NOMO-1 treated with DMSO at 0.1 percent for 48 hours (cell line): Measurements from ENCODE around the gene HSP90AB1.
A peak's percentile ranks its signal among the peaks of the same experiment; 100 is the strongest.

Experiments
- DNase-seq: peaks from one replicate; lab custom pipeline; 2025; ENCODE audit not compliant: unreplicated experiment; lab: John Stamatoyannopoulos, UW

HSP90AB1 gene

DNA sequence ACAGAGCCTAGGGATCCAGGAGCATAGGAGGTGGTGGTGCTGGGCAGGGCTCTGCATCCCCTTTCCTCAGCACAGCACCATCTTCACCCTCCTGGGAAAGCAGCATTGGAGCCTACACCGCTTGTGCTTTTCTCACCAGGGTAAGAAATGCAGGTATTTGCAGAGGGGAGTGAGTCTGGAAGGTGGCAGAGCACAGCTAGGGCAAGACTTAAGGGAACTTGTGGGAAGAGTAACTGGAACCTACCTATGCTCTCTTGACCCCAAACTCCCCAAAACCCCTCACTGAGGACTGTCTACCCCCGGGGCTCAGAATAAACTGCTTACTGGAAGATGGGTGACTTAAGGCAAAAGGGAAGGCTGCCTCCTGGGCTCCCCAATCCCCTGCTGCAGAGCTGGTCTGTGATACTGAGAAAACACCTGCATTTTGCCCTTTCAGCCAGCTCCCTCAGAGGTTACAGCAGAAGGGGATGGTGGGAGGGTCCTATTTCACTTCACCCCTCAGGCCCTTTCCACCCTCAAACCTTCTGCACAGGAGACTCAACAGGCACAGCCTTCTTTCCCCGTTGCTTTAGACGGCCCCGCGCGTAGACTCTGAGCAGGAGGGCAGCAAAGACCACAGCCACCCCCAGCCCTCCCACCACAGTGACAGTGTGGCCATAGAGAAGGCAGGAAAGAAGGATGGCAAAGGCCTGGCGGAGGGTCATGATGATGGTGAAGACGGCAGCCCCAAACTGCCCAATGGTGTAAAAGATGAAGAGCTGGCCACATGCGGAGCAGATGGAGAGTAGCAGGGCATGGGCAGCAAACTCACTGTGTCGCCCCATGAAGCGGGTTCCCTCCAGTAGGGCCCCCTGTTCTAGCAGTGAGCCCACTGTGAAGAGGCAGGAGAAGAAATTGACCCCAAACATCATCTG is 7.5 kb downstream of the HSP90AB1 start:
- DNase-seq: no peak

DNA sequence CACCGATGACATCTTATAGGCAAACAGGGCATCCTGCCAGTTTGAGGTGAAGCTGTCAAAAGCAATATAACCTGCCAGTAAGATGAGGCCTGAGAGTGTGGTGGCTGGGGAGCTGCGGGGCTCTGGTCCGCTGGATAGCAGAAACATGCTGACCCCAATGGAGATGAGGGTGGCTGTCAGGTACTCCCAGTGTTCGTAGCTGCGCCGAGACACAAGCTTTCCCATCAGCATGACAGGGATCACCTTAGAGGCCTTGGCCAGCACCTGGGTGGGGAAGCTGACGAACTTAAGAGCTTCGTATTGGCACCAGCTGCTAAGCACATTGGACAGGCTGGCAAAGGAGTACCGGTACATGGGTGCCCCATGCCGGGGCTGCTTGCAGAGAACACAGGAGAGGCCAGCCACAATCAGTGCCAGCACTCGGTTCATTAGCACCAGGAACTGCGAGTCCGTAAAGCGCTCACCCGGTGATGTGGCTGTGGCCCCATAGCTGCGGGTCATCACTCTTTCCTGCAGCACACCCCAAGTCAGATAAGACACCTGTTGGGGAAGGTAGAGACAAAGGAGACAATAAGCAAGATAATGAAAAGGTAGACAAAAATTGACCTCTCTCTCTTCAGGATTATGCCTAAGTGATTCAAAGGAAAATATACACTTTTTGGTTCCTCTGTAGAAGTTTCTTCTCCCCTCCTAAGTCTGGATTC is 8.4 kb downstream of the HSP90AB1 start:
- no peak for DNase-seq

DNA sequence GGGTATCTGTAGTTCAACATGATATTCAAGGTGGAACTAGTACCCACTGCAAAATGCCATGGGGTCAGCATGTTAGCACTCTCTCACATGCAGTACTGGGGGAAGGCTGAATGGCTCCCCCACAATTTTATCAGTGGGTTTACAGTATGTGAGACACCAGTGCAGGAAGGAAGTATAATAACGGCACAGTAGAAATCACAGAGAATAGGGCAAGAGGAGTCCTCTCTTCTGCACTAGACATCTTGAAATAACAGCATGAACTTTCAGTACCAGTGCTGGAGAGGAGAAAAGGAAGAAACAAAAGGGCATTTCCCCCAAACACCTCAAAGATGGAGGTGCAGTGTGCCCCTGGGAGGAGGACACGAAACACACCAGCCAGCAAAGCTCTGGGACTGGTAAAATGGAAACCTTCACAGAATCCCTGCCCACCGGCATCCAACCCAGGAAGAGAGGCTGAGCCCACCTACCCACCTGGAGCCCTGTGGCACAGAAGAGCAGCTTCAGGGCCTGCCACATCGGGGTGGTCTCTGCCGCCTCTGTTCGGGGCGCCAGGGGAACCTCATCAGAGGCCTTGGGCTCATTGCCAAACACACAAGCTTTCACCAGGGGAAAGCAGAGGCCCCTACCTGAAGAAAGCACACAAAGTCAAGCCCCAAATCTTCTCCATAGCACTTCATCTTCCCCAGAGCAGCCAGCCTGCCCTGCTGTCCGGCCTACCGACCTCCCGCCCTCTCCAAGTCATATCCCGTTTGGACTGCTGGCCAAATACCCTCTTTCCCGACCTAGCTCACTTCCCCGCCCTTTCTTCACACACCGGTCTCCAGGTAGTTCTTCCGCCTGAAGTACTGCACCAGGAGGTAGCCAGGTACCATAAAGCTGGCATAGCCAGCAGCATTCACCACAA is 9.2 kb downstream of the HSP90AB1 start:
- DNase-seq: no peak

DNA sequence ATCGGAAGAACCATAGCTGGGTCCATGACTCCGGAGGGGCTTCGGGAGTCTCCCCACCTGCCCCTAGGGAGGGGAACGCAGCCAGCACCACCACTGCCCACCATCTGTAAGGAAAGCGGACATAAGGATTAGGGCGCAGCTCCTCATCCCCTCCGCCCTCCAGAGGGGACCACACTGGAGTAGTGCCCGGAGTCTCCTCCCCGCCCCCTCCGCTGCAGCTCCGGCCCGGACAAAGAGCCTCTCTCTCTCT is 9.8 kb downstream of the HSP90AB1 start:
- DNase-seq: no peak

DNA sequence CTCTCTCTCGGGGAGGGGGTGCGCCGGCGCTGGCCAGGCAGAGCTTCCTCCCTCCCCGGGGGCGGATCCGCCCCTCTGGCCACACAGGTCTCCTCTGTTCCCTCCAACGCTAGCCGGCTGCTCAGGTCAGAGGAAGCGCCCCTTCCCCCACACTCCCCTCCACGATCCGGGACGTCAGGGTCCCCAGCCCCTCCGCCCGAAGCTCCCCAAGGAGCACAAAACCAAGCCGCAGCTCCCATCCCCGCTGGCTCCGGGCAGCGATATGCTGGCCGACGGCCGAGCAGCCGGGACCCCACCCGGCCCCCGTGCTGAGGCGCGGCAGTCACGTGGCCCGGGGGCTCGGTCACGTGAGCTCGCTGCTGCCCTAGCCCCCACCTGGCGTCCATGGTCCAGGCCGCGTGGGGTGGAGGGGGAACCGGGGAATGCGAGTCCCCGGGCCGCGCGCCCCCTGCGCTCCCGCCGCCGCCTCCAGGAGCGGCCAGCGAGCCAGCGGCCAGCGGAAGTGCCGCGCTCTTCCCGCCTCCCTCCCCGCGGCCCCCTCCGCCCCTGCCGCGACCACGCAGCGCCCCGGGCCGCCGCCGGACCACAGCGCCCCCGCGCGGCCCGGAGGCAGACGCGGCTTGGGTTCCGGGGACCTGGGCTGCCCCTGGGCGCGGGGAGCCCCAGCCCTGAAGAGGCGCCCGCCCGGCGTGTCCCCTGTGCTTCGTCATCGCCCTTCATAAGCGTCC is 10.3 kb downstream of the HSP90AB1 start, which contains the start of gene SLC35B2:
Gene SLC35B2, minus strand, starts transcription at position 504 of the 728 bp plus-strand sequence. Its CDS starts 118 bp downstream, at position 386.
- peak; percentile 47 for DNase-seq

DNA sequence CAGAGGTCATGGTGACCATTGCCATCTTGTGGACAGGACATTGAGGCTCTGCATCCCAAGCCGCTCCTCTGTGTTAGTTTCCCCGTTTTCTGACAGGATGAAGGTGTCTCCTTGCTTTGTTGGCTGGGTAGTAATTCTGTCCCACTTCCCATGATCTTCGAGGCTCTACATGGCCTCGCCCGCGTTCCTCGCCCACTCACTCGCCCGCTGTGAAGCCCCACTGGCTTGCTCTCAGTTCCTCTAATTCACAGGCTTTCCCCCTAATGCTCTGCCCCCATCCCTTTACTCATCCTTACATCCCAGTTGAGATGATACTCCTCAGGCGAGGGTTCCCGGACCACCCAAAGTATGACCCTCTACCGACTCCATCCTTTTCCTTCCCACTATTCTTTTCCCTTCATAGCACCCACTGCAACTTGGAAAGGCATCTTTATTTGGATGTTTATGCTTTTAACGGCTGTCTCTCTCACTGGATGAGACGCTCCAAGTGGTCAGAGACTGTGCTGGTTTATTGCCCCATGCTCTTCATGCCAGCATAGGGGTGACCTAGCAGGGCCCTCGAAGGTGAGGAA is 10.9 kb downstream of the HSP90AB1 start:
- DNase-seq: no peak

DNA sequence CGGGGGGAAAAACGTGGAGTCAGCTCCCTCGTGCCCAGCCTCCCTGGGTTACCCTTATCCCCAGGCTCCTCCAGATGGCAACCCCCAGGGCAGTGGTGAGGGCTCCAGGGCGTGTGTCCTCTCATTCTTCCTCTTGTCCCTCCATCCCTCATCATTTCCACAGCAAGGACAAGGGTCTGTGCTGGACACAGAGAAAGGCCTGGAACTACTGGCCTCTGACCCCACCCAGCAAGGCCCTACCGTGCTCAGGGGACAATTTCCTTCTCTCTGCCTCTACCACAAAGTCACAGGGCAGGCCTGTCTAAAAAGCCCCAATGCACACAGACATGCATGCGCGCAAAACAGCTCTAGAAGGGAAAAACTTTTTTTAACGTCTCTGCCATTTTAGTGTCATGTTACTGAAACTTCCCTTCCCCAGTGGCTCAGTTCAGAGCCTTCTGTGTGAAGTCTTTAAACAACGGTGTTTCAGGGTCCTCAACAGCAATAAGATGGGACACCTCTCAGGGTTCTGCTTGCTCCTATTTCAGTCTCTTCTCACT is 11.5 kb downstream of the HSP90AB1 start:
- DNase-seq: no peak

DNA sequence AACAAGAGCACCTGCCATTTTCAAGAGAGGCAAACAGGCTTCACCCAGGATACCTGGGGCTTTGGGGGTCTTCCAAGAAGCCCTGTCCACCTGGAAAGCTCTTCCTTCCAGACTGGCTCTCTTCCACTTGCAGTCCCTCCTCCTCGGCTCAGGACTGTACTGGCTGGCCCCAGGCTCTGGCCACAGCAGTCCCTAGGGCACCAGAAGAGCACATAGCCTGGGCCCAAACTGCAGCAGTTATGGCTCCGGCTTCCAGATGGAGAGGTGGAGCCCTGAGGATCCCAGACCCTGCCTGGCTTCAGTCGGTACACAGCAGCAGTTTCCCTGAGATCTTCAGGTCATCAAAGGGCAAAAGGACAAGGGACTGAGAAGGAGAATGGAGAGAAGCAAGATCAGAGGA is 12.0 kb downstream of the HSP90AB1 start:
- no peak for DNase-seq

DNA sequence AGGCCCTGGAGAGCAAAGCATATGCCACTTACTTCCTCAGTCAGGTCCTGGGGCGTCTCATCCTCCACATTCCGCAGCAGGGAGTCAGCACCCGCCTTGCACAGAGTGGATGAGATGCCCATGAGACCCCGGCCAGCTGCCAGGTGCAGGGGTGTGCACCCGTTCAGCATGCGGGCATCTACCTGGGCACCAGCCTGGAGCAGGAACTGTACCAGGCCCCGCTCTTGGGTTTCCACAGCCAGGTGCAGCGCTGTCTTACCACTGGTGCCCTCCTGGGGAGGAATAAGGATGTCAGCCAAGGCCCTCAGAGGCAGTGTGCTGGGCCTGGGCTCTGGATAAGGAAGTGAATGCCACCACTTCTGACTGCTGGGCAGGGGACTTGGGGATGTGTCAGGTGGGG is 13.1 kb downstream of the HSP90AB1 start:
- DNase-seq: no peak

DNA sequence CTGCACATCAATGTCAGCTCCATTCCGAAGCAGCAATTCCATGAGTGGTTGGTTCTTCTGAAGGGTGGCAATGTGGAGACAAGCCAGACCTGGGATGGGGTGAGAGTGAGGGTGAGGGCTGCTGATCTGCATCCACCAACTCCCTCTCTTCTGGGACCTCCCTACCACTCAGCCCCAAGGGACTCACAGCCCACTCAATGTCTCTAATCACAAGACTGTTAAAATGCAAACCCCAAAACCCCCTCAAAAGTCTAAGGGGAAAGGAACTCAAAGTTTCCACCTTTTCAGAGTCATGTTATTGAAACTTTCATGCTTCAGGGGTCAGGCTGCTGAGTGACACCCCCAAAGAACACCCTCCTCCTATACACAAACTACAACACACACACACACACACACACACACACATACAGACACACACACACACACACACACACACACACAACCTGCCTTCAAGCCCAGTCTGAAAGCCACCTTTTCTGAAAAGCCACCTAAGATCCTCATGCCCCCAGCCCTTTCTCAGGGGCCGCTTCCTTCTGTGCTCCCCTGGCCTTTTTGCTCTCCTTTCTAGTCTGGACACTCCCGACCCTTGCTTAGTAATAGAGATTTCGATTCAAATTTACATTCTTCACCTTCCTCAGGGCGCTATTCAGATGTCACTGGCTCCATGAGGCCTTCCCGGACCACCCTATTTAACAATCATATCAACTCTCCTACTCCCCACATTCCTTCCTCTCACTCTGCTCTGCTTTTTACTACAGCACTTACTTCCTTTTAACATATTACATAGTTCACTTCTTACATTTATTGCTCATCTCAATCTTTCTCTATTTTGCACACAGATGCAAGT is 13.8 kb downstream of the HSP90AB1 start:
- no peak for DNase-seq

DNA sequence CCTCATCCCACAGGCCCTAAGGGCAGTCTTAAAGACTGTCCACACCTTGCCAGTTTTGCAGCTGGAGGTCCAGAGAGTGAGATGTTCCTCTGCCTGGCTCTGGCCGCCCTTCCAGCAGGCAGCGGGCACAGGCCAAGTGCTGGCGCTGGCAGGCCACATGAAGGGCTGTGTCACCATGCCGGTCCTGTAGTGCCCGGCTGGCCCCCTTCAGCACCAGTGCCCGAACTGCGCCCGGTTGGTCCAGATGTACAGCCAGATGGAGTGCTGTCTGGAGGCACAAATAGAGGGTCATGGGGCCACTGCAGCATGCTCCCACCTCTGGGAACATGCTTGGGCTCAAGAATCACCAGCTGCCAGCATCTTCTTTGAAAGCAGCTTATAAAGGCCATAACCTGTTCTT is 14.7 kb downstream of the HSP90AB1 start:
- no peak for DNase-seq

DNA sequence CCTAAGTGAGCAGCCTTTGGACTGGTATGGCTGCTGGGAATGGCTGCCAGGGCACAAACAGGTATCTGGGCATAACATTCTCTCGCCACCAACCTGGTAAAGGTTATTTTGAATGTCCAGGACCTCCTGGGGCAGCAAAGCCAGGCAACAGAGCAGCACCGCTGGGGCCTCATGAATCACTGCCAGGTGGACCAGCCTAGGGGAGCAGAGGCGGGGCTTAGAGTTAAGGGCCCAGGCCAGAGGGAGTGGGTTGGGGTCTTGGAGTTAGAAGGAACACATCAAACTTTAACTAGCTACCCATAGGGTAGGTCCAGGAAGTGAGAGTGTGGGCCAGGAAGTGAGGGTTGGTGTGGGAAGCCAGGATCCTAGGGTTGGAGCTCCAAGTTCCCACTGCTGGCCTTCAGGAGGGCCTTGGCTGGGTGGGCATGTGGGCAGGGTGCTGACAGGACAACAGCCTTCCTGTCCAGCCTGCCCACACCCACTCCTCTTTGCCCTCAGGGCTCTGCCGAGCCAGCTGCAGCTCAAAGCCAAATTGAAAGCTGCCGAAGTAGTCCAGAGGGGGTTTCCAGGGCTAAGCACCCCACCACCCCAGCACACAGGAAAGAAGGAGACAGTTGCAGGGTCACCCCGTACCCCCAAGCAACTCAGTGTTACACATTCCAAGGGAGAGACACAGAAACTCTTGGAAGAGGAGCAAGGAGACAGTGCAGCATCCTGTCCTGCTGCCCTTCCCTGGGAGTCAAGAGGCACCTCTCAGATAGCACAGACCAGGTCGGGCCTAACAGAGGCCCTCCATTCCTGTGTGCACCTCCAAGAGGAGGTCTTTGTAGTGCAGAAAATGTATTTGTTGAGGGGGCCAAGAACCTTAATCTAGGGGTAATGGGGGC is 15.8 kb downstream of the HSP90AB1 start:
- DNase-seq: no peak

DNA sequence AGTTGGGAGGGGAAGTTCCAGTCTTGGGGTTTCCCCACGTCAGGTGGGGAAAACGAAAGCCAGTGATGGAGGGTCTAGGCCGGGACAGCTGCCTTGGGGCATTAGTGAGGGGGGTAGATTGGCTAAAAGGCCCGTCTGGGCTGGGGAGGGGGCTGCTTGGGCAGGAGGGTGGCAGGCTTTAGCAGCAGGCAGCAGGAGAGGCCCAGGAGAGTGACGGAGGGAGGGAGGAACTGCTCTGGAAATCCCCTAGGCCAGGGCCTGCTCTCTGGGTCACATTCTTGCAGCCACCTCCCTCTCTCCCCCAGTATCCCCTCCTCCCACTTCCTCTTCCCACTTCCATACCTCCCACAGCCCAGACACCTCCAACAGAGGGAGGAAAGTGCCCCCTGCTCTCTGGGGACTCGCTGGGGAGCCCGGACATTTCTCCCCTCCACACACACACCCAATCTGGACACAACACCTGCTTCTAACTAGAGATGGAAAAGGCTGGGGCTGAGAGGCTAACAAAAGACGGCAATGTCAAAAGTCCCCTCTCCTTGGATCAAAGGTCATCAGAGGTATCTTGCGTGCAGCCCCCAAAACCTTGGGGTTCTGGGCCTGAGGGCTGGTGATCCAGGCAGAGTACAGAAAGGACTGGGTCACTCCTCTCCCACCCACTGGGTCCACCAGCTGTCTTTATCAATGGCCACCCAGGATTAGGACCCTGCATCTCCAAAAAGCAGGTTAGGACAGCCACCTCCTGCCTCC is 16.6 kb downstream of the HSP90AB1 start:
- no peak for DNase-seq

DNA sequence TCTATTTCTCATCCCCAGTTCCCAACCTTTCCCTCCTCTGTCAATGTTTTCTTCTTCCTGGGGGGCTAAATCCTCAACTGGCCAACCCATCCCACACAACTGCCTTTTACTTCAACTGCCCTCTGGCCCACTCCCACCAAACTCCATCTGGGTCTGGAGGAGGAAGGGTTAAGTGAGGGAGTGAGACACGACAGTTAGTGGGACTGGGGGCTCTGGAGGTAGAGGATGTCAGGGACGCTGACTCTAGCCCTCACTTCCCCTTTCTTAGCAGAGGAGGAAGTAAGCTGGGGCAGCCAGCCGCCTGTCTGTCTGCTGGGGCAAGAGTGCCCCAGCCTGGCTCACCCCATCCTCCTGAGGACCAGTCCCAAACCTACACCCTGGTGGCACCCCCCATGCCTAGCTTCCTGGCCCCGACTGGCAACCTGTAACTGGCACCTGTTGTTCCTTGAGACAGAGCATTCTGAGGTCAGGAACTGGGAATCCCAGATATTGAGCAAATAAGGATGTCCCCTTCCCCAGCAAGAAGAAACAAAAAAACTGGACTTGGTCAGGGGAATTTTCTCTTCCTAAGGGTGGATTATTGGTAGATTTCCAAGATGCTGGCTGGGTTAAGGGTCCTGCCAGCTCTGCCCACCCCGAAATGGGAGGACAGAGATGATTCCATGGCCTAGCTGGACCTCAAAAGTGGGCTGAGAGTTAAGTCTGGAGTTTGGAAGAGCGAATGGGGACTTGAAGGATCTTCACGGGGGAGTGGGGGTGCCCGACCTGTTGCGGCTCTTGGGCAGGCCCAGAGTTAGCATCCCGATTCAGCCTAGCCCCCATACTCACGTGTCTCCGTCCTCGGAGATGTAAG is 17.5 kb downstream of the HSP90AB1 start:
- DNase-seq: peak; percentile 85

DNA sequence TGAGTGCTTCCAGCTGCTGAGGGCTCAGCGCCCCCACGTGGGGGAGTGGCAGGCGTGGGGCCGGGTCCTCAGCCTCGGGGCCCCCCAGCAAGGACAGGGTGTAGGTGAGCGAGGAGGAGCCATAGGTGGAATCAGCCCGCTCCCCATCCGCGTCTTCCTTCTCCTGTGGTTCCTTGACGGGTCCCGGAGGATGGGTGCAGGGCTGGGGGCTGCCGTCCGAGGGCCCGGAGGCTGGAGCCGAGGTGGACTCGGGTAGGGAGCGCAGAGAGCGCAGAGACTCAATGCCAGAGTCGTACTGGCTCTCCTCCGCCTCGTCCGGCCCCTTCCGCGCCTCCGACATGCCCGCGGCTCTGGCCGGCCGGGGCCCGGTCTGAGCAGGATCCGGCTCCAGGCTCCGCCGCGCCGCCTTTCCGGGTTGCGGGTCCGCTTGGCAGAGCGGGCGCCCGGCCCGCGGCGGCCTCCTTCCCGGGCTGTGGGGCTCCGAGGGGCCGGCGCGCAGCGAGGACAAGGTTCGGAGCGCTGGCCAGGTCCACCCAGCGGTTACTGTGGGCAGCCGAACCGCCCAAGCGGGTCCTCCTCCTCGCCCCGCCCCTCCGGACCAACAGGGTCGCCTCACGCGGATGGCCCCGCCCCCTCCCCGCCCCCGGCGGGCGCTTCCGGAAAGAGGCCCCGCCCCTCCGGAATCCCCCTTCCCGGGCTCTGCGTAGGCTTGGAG is 18.3 kb downstream of the HSP90AB1 start, which contains the start of gene NFKBIE:
Gene NFKBIE, minus strand, starts transcription at position 545 of the 715 bp plus-strand sequence. Its CDS starts 205 bp downstream, at position 340.
- peak; percentile 56 for DNase-seq

DNA sequence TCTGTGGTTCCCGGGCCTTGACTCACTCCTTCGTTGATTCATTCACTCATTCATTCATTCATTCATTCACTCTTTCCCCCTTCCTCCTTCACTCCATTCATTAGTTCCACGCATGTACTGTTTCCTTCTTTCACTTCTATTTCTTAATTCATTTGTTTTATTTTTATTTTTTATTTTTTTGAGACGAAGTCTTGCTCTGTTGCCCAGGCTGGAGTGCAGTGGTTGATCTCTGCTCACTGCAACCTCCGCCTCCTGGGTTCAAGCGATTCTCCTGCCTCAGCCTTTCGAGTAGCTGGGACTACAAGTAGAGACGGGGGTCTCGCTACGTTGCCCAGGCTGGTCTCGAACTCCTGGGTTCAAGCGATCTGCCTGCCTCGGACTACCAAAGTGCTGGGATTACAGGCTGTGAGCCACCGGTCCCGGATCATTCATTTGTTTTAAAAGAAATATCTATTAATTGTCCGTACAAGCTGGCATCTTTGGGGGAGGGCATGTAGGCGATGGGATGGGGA is 18.9 kb downstream of the HSP90AB1 start:
- DNase-seq: no peak
